Measurements from ENCODE around the gene GLI1.

Gene GLI1

GRCh38 chr12:57467915-57468314 lies 8.3 kb downstream of the GLI1 start:
- no peaks in the 10 kb centered on the region for H3K9me3 Mint-ChIP-seq
- no peak overlapping the region for H3K27ac Mint-ChIP-seq (ENCODE audit: low read depth)
- no peak overlapping the region for H3K4me3 Mint-ChIP-seq
- ATAC-seq (replicated peaks; ENCODE audit: extremely low read depth, poor library complexity, severe bottlenecking) (no peak), DNase-seq (ENCODE audit: low spot score in 2 of 2) (no peak)
- no peaks in the 10 kb centered on the region for H3K27me3 Mint-ChIP-seq
- peaks cover 38% of the 10 kb centered on the region for H3K4me1 Mint-ChIP-seq
- H3K36me3 Mint-ChIP-seq (ENCODE audit: insufficient read depth) = peaks cover 24% of the 10 kb centered on the region

- Mint-ChIP-seq H3K27ac (ENCODE audit: low read depth) (no peak overlapping the region), H3K9me3 (no peaks in the 10 kb centered on the region), H3K4me3 (no peak overlapping the region), H3K27me3 (no peaks in the 10 kb centered on the region), H3K4me1 (peaks cover 41% of the 10 kb centered on the region), H3K36me3 (ENCODE audit: insufficient read depth) (peaks cover 41% of the 10 kb centered on the region)
- DNase-seq (ENCODE audit: low spot score in 2 of 2) (no peak), ATAC-seq (replicated peaks; ENCODE audit: extremely low read depth, poor library complexity, severe bottlenecking) (no peak)
These were observed 9.9 kb downstream of the GLI1 start for GRCh38 chr12:57469296-57470164.

DNA sequence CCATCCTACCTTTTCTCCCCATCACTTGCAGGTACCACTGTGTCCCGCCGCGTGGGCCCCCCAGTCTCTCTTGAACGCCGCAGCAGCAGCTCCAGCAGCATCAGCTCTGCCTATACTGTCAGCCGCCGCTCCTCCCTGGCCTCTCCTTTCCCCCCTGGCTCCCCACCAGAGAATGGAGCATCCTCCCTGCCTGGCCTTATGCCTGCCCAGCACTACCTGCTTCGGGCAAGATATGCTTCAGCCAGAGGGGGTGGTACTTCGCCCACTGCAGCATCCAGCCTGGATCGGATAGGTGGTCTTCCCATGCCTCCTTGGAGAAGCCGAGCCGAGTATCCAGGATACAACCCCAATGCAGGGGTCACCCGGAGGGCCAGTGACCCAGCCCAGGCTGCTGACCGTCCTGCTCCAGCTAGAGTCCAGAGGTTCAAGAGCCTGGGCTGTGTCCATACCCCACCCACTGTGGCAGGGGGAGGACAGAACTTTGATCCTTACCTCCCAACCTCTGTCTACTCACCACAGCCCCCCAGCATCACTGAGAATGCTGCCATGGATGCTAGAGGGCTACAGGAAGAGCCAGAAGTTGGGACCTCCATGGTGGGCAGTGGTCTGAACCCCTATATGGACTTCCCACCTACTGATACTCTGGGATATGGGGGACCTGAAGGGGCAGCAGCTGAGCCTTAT lies 10.8 kb downstream of the GLI1 start:
- no peak for ATAC-seq (replicated peaks; ENCODE audit: extremely low read depth, poor library complexity, severe bottlenecking)
- H3K4me1 Mint-ChIP-seq = peaks cover 46% of the 10 kb centered on the region
- no peak overlapping the region for H3K4me3 Mint-ChIP-seq
- H3K36me3 Mint-ChIP-seq (ENCODE audit: insufficient read depth) = peaks cover 46% of the 10 kb centered on the region
- no peak for DNase-seq (ENCODE audit: low spot score in 2 of 2)
- H3K27ac Mint-ChIP-seq (ENCODE audit: low read depth) = no peak overlapping the region
- H3K9me3 Mint-ChIP-seq = no peaks in the 10 kb centered on the region
- no peaks in the 10 kb centered on the region for H3K27me3 Mint-ChIP-seq

- ATAC-seq (replicated peaks; ENCODE audit: extremely low read depth, poor library complexity, severe bottlenecking) (no peak), DNase-seq (ENCODE audit: low spot score in 2 of 2) (no peak)
- Mint-ChIP-seq H3K4me1 (peaks cover 47% of the 10 kb centered on the region), H3K36me3 (ENCODE audit: insufficient read depth) (peaks cover 50% of the 10 kb centered on the region), H3K27ac (ENCODE audit: low read depth) (peak overlapping the region; percentile 55), H3K27me3 (no peaks in the 10 kb centered on the region), H3K4me3 (no peak overlapping the region), H3K9me3 (no peaks in the 10 kb centered on the region)
These were observed 11.5 kb downstream of the GLI1 start for GRCh38 chr12:57470970-57471656.

- H3K4me3 Mint-ChIP-seq = no peak overlapping the region
- H3K36me3 Mint-ChIP-seq (ENCODE audit: insufficient read depth) = peaks cover 55% of the 10 kb centered on the region
- no peaks in the 10 kb centered on the region for H3K27me3 Mint-ChIP-seq
- DNase-seq (ENCODE audit: low spot score in 2 of 2) (no peak), ATAC-seq (replicated peaks; ENCODE audit: extremely low read depth, poor library complexity, severe bottlenecking) (no peak)
- peak overlapping the region; percentile 55 for H3K27ac Mint-ChIP-seq (ENCODE audit: low read depth)
- peaks cover 53% of the 10 kb centered on the region for H3K4me1 Mint-ChIP-seq
- no peaks in the 10 kb centered on the region for H3K9me3 Mint-ChIP-seq
These were observed 12.1 kb downstream of the GLI1 start for GRCh38 chr12:57471661-57472060.

DNA sequence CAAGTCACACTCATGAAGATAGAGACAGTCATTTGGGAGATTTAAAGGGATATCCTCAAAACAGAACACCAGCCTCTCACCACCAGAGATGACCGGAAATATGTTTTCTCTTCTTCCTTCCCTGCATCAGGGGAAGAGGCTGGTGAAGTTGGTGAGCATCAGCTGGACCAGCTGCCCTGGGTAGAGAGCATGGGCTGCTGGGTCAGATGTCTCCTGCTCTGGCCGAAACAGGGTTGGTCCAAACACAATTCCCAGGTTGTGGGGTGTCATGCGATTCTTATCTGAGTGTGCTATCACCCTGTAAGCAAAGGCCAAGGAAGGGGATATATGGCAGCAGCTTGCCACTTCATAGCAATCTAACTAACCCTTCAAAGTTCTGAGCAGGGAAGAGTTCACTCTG lies 12.8 kb downstream of the GLI1 start:
- Mint-ChIP-seq H3K36me3 (ENCODE audit: insufficient read depth) (peaks cover 63% of the 10 kb centered on the region), H3K27ac (ENCODE audit: low read depth) (peak overlapping the region; percentile 55), H3K4me3 (no peak overlapping the region), H3K9me3 (no peaks in the 10 kb centered on the region), H3K27me3 (no peaks in the 10 kb centered on the region), H3K4me1 (peaks cover 56% of the 10 kb centered on the region)
- DNase-seq (ENCODE audit: low spot score in 2 of 2) = no peak
- no peak for ATAC-seq (replicated peaks; ENCODE audit: extremely low read depth, poor library complexity, severe bottlenecking)

DNA sequence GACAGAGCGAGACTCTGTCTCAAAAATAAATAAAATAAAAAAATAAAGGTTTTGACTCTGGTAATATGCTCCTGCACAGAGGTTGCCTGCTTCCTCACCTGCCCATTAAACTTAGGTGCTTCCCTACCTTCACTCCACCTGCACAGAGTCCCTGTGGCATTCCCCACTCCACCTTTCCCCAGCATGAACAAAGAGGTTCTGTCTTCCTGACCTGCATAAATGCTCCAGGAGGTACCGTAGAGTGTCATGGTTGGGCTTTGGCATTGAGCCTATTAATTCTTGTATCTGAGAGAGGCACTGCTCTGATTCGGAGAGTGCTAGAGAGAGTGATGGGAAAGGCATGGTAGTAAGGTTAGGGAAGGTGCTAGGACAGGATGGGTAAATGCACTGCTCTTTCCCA lies 13.8 kb downstream of the GLI1 start:
- Mint-ChIP-seq H3K27ac (ENCODE audit: low read depth) (peak overlapping the region; percentile 50), H3K9me3 (no peaks in the 10 kb centered on the region), H3K36me3 (ENCODE audit: insufficient read depth) (peaks cover 68% of the 10 kb centered on the region), H3K4me1 (peaks cover 62% of the 10 kb centered on the region), H3K4me3 (peak overlapping the region; percentile 96), H3K27me3 (no peaks in the 10 kb centered on the region)
- DNase-seq (ENCODE audit: low spot score in 2 of 2) (no peak), ATAC-seq (replicated peaks; ENCODE audit: extremely low read depth, poor library complexity, severe bottlenecking) (no peak)

GRCh38 chr12:57473886-57474285 lies 14.3 kb downstream of the GLI1 start:
- peak overlapping the region; percentile 96 for H3K4me3 Mint-ChIP-seq
- no peaks in the 10 kb centered on the region for H3K9me3 Mint-ChIP-seq
- H3K36me3 Mint-ChIP-seq (ENCODE audit: insufficient read depth) = peaks cover 67% of the 10 kb centered on the region
- ATAC-seq (replicated peaks; ENCODE audit: extremely low read depth, poor library complexity, severe bottlenecking) (no peak), DNase-seq (ENCODE audit: low spot score in 2 of 2) (no peak)
- H3K27ac Mint-ChIP-seq (ENCODE audit: low read depth) = peak overlapping the region; percentile 50
- H3K27me3 Mint-ChIP-seq = no peaks in the 10 kb centered on the region
- H3K4me1 Mint-ChIP-seq = peaks cover 67% of the 10 kb centered on the region

DNA sequence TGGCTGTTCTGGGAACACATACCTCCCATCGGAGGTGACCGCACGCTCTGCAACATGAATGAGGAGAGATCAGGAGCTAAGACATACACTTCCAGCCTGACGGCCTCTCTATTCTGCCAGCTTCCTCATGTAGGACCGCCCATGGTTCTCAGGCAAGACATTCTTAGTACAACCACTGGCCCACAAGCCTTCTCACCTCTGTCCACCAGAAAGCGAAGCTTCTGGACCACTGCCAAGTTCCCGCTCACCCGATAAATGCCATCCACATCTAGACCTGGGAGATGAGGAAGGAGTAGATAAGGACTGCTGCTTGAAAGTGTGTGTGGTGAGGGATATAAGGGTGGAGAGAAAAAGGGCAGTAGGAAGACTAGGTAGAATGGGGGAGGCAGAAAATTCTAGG lies 14.8 kb downstream of the GLI1 start:
- Mint-ChIP-seq H3K27me3 (no peaks in the 10 kb centered on the region), H3K4me1 (peaks cover 72% of the 10 kb centered on the region), H3K9me3 (no peaks in the 10 kb centered on the region), H3K27ac (ENCODE audit: low read depth) (peak overlapping the region; percentile 50), H3K36me3 (ENCODE audit: insufficient read depth) (peaks cover 65% of the 10 kb centered on the region), H3K4me3 (peak overlapping the region; percentile 96)
- ATAC-seq (replicated peaks; ENCODE audit: extremely low read depth, poor library complexity, severe bottlenecking) (no peak), DNase-seq (ENCODE audit: low spot score in 2 of 2) (no peak)

GRCh38 chr12:57474862-57475261 lies 15.3 kb downstream of the GLI1 start:
- peaks cover 77% of the 10 kb centered on the region for H3K4me1 Mint-ChIP-seq
- ATAC-seq (replicated peaks; ENCODE audit: extremely low read depth, poor library complexity, severe bottlenecking) (no peak), DNase-seq (ENCODE audit: low spot score in 2 of 2) (no peak)
- no peaks in the 10 kb centered on the region for H3K27me3 Mint-ChIP-seq
- peak overlapping the region; percentile 96 for H3K4me3 Mint-ChIP-seq
- H3K9me3 Mint-ChIP-seq = no peaks in the 10 kb centered on the region
- peaks cover 69% of the 10 kb centered on the region for H3K36me3 Mint-ChIP-seq (ENCODE audit: insufficient read depth)
- peak overlapping the region; percentile 50 for H3K27ac Mint-ChIP-seq (ENCODE audit: low read depth)

GRCh38 chr12:57475271-57476161 lies 15.9 kb downstream of the GLI1 start:
- Mint-ChIP-seq H3K36me3 (ENCODE audit: insufficient read depth) (peaks cover 73% of the 10 kb centered on the region), H3K4me3 (peak overlapping the region; percentile 96), H3K4me1 (peaks cover 83% of the 10 kb centered on the region), H3K9me3 (no peaks in the 10 kb centered on the region), H3K27ac (ENCODE audit: low read depth) (peak overlapping the region; percentile 97), H3K27me3 (no peaks in the 10 kb centered on the region)
- ATAC-seq (replicated peaks; ENCODE audit: extremely low read depth, poor library complexity, severe bottlenecking) (no peak), DNase-seq (ENCODE audit: low spot score in 2 of 2) (no peak)
